HCT116 (cell line): ENCODE data around the gene STPG3. TPM values are rescaled to one million over a fixed set of nuclear protein-coding genes. Genes with fewer than 3 reads are reported as not detected.

Source experiments
- ATAC-seq: fragments of 200-7000 bp; cut with Tn5 transposase; 2 replicates; pipeline ENCODE4 v1.9.1; 2020; ENCODE audit warnings: mild to moderate bottlenecking, moderate library complexity
- BruUV-seq: library from RNA; stranded (reverse); fragments of 400-500 nt; replicated peaks from 2 replicates; lab custom pipeline; 2021; lab: Mats Ljungman, UMichigan
- CTCF ChIA-PET: fragments of 300-600 bp; sonication (Branson Sonifier 250); formaldehyde crosslinking; loops from one replicate; lab custom pipeline; 2021; ENCODE audit warnings: antibody characterized with exemption; lab: Charles Lee
- POLR2A ChIA-PET: fragments of 300-600, 350-600 bp; sonication (Branson Sonifier 250); formaldehyde crosslinking; loops from one replicate; lab custom pipeline; 2021; ENCODE audit warnings: antibody characterized with exemption; lab: Charles Lee
- RAD21 ChIA-PET, 2 experiments: fragments of 300-600 bp; sonication (Branson Sonifier 250); formaldehyde crosslinking; loops; one replicate each; lab custom pipeline; 2023; ENCODE audit warnings: low total read pairs in 2 of 2; ENCODE audit not compliant: uncharacterized antibody in 2 of 2, unreplicated experiment in 2 of 2, low non-redundant PET in 1 of 2; lab: Charles Lee
- DNase-seq: peaks from one replicate; pipeline ENCODE4 v3.0.0-alpha.2; 2010; ENCODE audit warnings: low read depth, low spot score
- H2AFZ ChIP-seq: fragments of 200-600 bp; shearing (Covaris generic), sonication (generic); 2 replicates; pipeline ENCODE4 v1.6.1; 2017; ENCODE audit warnings: low read depth, mixed run types, mixed read lengths, antibody characterized with exemption, low read length; ENCODE audit not compliant: poor library complexity, severe bottlenecking
- H3K27ac ChIP-seq: 2 replicates; pipeline ENCODE4 v1.5.1; 2012; ENCODE audit warnings: low read depth, low read length
- H3K27me3 ChIP-seq: fragments of 200-600 bp; sonication (generic); 2 replicates; pipeline ENCODE4 v1.6.1; 2016; ENCODE audit warnings: mixed run types, low read length, mixed read lengths; ENCODE audit not compliant: insufficient read depth
- H3K36me3 ChIP-seq, 2 experiments: fragments of 200-500 bp in 1 of 2; fragments of 200-600 bp in 1 of 2; sonication (Bioruptor generic) in 1 of 2; sonication (generic) in 1 of 2; 2 replicates each; pipeline versions ENCODE4 v1.5.1 to v1.6.1; 2014 to 2016; ENCODE audit warnings: low read length in 2 of 2, inconsistent platforms in 1 of 2, mixed read lengths in 1 of 2, mixed run types in 1 of 2; ENCODE audit not compliant: insufficient read depth in 2 of 2, control insufficient read depth in 1 of 2
- H3K4me1 ChIP-seq, 2 experiments: fragments of 200-600 bp in 1 of 2; sonication (generic) in 1 of 2; 2 replicates each; pipeline versions ENCODE4 v1.5.1 to v1.6.1; 2012 to 2017; ENCODE audit warnings: low read length in 2 of 2, inconsistent platforms in 1 of 2, mild to moderate bottlenecking in 1 of 2, mixed read lengths in 1 of 2, mixed run types in 1 of 2, moderate library complexity in 1 of 2; ENCODE audit not compliant: insufficient read depth in 2 of 2, control insufficient read depth in 1 of 2
- H3K4me2 ChIP-seq: fragments of 200-600 bp; sonication (generic); 2 replicates; pipeline ENCODE4 v1.6.1; 2017; ENCODE audit warnings: mixed run types, low read length, mixed read lengths
- H3K4me3 ChIP-seq, 2 experiments: fragments of 200-600 bp in 1 of 2; sonication (generic) in 1 of 2; replicated peaks in 1 of 2; 2 replicates each; pipeline ENCODE4 v1.5.1; 2011 to 2016; ENCODE audit warnings: low read length in 2 of 2, control low read depth in 1 of 2, low read depth in 1 of 2, mild to moderate bottlenecking in 1 of 2, mixed read lengths in 1 of 2, mixed run types in 1 of 2
- H3K79me2 ChIP-seq: fragments of 200-600 bp; sonication (generic); 2 replicates; pipeline ENCODE4 v1.6.1; 2017; ENCODE audit warnings: mild to moderate bottlenecking, mixed run types, low read length, moderate library complexity, mixed read lengths; ENCODE audit not compliant: insufficient read depth
- H3K9ac ChIP-seq: fragments of 200-600 bp; sonication (generic); 2 replicates; pipeline ENCODE4 v1.6.1; 2016; ENCODE audit warnings: low read length, mixed read lengths
- H3K9me2 ChIP-seq: fragments of 200-600 bp; sonication (generic), shearing (Covaris generic); 2 replicates; pipeline ENCODE4 v1.6.1; 2017; ENCODE audit warnings: mixed run types, mild to moderate bottlenecking, moderate library complexity; ENCODE audit not compliant: insufficient read depth
- H3K9me3 ChIP-seq, 2 experiments: fragments of 200-500 bp in 1 of 2; fragments of 200-600 bp in 1 of 2; sonication (Bioruptor generic) in 1 of 2; sonication (generic) in 1 of 2; 2 replicates each; pipeline ENCODE4 v1.6.1; 2014 to 2017; ENCODE audit warnings: low read length in 2 of 2, mixed read lengths in 2 of 2, inconsistent platforms in 1 of 2, low read depth in 1 of 2, mild to moderate bottlenecking in 1 of 2, mixed run types in 1 of 2, moderate library complexity in 1 of 2; ENCODE audit not compliant: control insufficient read depth in 1 of 2, insufficient read depth in 1 of 2
- H4K20me1 ChIP-seq: fragments of 200-600 bp; sonication (generic), shearing (Covaris generic); 2 replicates; pipeline ENCODE4 v1.6.1; 2017; ENCODE audit warnings: mixed run types, mild to moderate bottlenecking, moderate library complexity; ENCODE audit not compliant: insufficient read depth
- RAD21 ChIP-seq: IDR thresholded peaks from 2 replicates; pipeline ENCODE4 v1.6.1; 2012; ENCODE audit warnings: low read depth, mild to moderate bottlenecking
- SP1 ChIP-seq: IDR thresholded peaks from 2 replicates; pipeline ENCODE4 v1.6.1; 2012; ENCODE audit warnings: low read depth
- intact Hi-C: fragments of 100-400 bp; cut with micrococcal nuclease; formaldehyde crosslinking; loops from 2 replicates; pipeline ENCODE4 v1.10.0; 2022
- total RNA-seq: library from RNA; stranded (reverse); gene quantifications from one replicate; pipeline ENCODE4 v1.2.1, GENCODE V29; 2021; ENCODE audit not compliant: unreplicated experiment
- TF ChIP-seq, protein P1 (sequence below): IDR thresholded peaks from 2 replicates; pipeline ENCODE4 v1.6.1; 2012; ENCODE audit warnings: low read depth

Gene STPG3
- total RNA-seq, 1 experiment from 2014 or later = not detected

DNA sequence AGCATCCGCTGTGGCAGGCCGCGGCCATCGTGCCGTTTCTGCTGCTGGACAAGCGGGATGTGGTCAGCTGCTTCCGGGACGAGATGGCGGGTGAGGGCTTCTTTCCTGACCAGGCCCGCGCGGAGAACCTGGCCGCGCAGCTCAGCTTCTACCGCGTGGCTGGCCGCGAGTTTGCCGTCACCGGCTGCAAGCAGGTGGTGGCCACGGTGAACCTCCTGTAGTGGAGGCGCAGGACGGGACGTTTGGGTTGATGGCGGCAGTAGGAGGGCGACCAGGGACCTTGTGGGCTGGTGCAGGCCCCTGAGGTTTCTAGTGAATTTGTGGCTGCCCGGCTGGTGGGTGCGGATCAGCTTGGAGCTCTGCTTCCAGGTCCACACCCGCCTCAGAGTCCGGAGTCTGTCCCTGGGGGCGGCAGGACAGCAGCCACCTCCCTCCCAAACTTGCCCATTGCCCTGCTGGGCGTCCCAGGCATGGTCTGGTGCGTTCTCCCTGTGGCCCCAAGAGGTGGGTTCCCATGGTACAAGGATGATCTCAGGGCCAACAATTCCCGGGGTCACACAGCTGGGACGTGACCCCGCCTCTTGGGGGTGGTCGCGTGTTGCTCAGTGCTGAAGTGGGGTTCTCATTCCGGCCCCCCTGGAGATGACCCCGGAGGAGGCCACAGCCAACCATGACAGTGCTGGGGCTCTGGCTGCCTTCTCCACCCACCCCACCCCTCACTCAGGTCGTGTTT, 28.8 kb downstream of the STPG3 start:
- Histone ChIP-seq H3K36me3 (peaks cover 0 to 13% of the 10 kb centered on the region in 2 experiments; a peak in 3 of 4 replicates), H3K27me3 (no peaks in the 10 kb centered on the region), H4K20me1 (no peaks in the 10 kb centered on the region), H3K9me2 (no peaks in the 10 kb centered on the region), H2AFZ (no peak overlapping the region), H3K4me3 (no peak overlapping the region), H3K4me2 (no peak overlapping the region), H3K9ac (no peak overlapping the region), H3K9me3 (no peaks in the 10 kb centered on the region), H3K79me2 (peaks cover 34% of the 10 kb centered on the region), H3K27ac (peak overlapping the region; percentile 96; the same call in 1 of the 2 replicates), H3K4me1 (peaks cover 20 to 33% of the 10 kb centered on the region in 2 experiments)
- BruUV-seq = TSS peak; percentile 25
- no peak for ATAC-seq
- DNase-seq = no peak
- POLR2A ChIA-PET = no interaction called here
- RAD21 ChIA-PET = no interaction called here
- TF ChIP-seq, protein P1, sequence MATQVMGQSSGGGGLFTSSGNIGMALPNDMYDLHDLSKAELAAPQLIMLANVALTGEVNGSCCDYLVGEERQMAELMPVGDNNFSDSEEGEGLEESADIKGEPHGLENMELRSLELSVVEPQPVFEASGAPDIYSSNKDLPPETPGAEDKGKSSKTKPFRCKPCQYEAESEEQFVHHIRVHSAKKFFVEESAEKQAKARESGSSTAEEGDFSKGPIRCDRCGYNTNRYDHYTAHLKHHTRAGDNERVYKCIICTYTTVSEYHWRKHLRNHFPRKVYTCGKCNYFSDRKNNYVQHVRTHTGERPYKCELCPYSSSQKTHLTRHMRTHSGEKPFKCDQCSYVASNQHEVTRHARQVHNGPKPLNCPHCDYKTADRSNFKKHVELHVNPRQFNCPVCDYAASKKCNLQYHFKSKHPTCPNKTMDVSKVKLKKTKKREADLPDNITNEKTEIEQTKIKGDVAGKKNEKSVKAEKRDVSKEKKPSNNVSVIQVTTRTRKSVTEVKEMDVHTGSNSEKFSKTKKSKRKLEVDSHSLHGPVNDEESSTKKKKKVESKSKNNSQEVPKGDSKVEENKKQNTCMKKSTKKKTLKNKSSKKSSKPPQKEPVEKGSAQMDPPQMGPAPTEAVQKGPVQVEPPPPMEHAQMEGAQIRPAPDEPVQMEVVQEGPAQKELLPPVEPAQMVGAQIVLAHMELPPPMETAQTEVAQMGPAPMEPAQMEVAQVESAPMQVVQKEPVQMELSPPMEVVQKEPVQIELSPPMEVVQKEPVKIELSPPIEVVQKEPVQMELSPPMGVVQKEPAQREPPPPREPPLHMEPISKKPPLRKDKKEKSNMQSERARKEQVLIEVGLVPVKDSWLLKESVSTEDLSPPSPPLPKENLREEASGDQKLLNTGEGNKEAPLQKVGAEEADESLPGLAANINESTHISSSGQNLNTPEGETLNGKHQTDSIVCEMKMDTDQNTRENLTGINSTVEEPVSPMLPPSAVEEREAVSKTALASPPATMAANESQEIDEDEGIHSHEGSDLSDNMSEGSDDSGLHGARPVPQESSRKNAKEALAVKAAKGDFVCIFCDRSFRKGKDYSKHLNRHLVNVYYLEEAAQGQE = no peak
- TF ChIP-seq RAD21 (no peak), SP1 (no peak)
- intact Hi-C loops = loop anchor here (10.0 kb wide), 1 partner anchor 245 kb away; no protein-coding TSS in a partner anchor
- CTCF ChIA-PET = no interaction called here
